HCT116 (cell line): ENCODE data around the gene FFAR3. TPM values are rescaled to one million over a fixed set of nuclear protein-coding genes. Genes with fewer than 3 reads are reported as not detected.

Experiments used
- ATAC-seq: fragments of 200-7000 bp; cut with Tn5 transposase; 2 replicates; pipeline ENCODE4 v1.9.1; 2020; ENCODE audit warnings: mild to moderate bottlenecking, moderate library complexity
- BruUV-seq: library from RNA; stranded (reverse); fragments of 400-500 nt; replicated peaks from 2 replicates; lab custom pipeline; 2021; lab: Mats Ljungman, UMichigan
- CTCF ChIA-PET: fragments of 300-600 bp; sonication (Branson Sonifier 250); formaldehyde crosslinking; loops from one replicate; lab custom pipeline; 2021; ENCODE audit warnings: antibody characterized with exemption; lab: Charles Lee
- POLR2A ChIA-PET: fragments of 300-600, 350-600 bp; sonication (Branson Sonifier 250); formaldehyde crosslinking; loops from one replicate; lab custom pipeline; 2021; ENCODE audit warnings: antibody characterized with exemption; lab: Charles Lee
- RAD21 ChIA-PET, 2 experiments: fragments of 300-600 bp; sonication (Branson Sonifier 250); formaldehyde crosslinking; loops; one replicate each; lab custom pipeline; 2023; ENCODE audit warnings: low total read pairs in 2 of 2; ENCODE audit not compliant: uncharacterized antibody in 2 of 2, unreplicated experiment in 2 of 2, low non-redundant PET in 1 of 2; lab: Charles Lee
- DNase-seq: peaks from one replicate; pipeline ENCODE4 v3.0.0-alpha.2; 2010; ENCODE audit warnings: low read depth, low spot score
- H2AFZ ChIP-seq: fragments of 200-600 bp; shearing (Covaris generic), sonication (generic); 2 replicates; pipeline ENCODE4 v1.6.1; 2017; ENCODE audit warnings: low read depth, mixed run types, mixed read lengths, antibody characterized with exemption, low read length; ENCODE audit not compliant: poor library complexity, severe bottlenecking
- H3K27ac ChIP-seq: 2 replicates; pipeline ENCODE4 v1.5.1; 2012; ENCODE audit warnings: low read depth, low read length
- H3K27me3 ChIP-seq: fragments of 200-600 bp; sonication (generic); 2 replicates; pipeline ENCODE4 v1.6.1; 2016; ENCODE audit warnings: mixed run types, low read length, mixed read lengths; ENCODE audit not compliant: insufficient read depth
- H3K36me3 ChIP-seq, 2 experiments: fragments of 200-500 bp in 1 of 2; fragments of 200-600 bp in 1 of 2; sonication (Bioruptor generic) in 1 of 2; sonication (generic) in 1 of 2; 2 replicates each; pipeline versions ENCODE4 v1.5.1 to v1.6.1; 2014 to 2016; ENCODE audit warnings: low read length in 2 of 2, inconsistent platforms in 1 of 2, mixed read lengths in 1 of 2, mixed run types in 1 of 2; ENCODE audit not compliant: insufficient read depth in 2 of 2, control insufficient read depth in 1 of 2
- H3K4me1 ChIP-seq, 2 experiments: fragments of 200-600 bp in 1 of 2; sonication (generic) in 1 of 2; 2 replicates each; pipeline versions ENCODE4 v1.5.1 to v1.6.1; 2012 to 2017; ENCODE audit warnings: low read length in 2 of 2, inconsistent platforms in 1 of 2, mild to moderate bottlenecking in 1 of 2, mixed read lengths in 1 of 2, mixed run types in 1 of 2, moderate library complexity in 1 of 2; ENCODE audit not compliant: insufficient read depth in 2 of 2, control insufficient read depth in 1 of 2
- H3K4me2 ChIP-seq: fragments of 200-600 bp; sonication (generic); 2 replicates; pipeline ENCODE4 v1.6.1; 2017; ENCODE audit warnings: mixed run types, low read length, mixed read lengths
- H3K4me3 ChIP-seq, 2 experiments: fragments of 200-600 bp in 1 of 2; sonication (generic) in 1 of 2; replicated peaks in 1 of 2; 2 replicates each; pipeline ENCODE4 v1.5.1; 2011 to 2016; ENCODE audit warnings: low read length in 2 of 2, control low read depth in 1 of 2, low read depth in 1 of 2, mild to moderate bottlenecking in 1 of 2, mixed read lengths in 1 of 2, mixed run types in 1 of 2
- H3K79me2 ChIP-seq: fragments of 200-600 bp; sonication (generic); 2 replicates; pipeline ENCODE4 v1.6.1; 2017; ENCODE audit warnings: mild to moderate bottlenecking, mixed run types, low read length, moderate library complexity, mixed read lengths; ENCODE audit not compliant: insufficient read depth
- H3K9ac ChIP-seq: fragments of 200-600 bp; sonication (generic); 2 replicates; pipeline ENCODE4 v1.6.1; 2016; ENCODE audit warnings: low read length, mixed read lengths
- H3K9me2 ChIP-seq: fragments of 200-600 bp; sonication (generic), shearing (Covaris generic); 2 replicates; pipeline ENCODE4 v1.6.1; 2017; ENCODE audit warnings: mixed run types, mild to moderate bottlenecking, moderate library complexity; ENCODE audit not compliant: insufficient read depth
- H3K9me3 ChIP-seq, 2 experiments: fragments of 200-500 bp in 1 of 2; fragments of 200-600 bp in 1 of 2; sonication (Bioruptor generic) in 1 of 2; sonication (generic) in 1 of 2; 2 replicates each; pipeline ENCODE4 v1.6.1; 2014 to 2017; ENCODE audit warnings: low read length in 2 of 2, mixed read lengths in 2 of 2, inconsistent platforms in 1 of 2, low read depth in 1 of 2, mild to moderate bottlenecking in 1 of 2, mixed run types in 1 of 2, moderate library complexity in 1 of 2; ENCODE audit not compliant: control insufficient read depth in 1 of 2, insufficient read depth in 1 of 2
- H4K20me1 ChIP-seq: fragments of 200-600 bp; sonication (generic), shearing (Covaris generic); 2 replicates; pipeline ENCODE4 v1.6.1; 2017; ENCODE audit warnings: mixed run types, mild to moderate bottlenecking, moderate library complexity; ENCODE audit not compliant: insufficient read depth
- CTCF ChIP-seq, 3 experiments: fragments of 200-600 bp in 1 of 3; sonication (generic) in 1 of 3; IDR thresholded peaks in 2 of 3; conservative IDR thresholded peaks in 1 of 3; 2 replicates each; pipeline ENCODE4 v1.5.1; 2012 to 2017; ENCODE audit warnings: low read depth in 2 of 3, low read length in 2 of 3, antibody characterized with exemption in 1 of 3, borderline replicate concordance in 1 of 3, control low read depth in 1 of 3, mild to moderate bottlenecking in 1 of 3, mixed read lengths in 1 of 3, mixed run types in 1 of 3, moderate library complexity in 1 of 3; ENCODE audit not compliant: insufficient read depth in 1 of 3
- ELF1 ChIP-seq: IDR thresholded peaks from 2 replicates; pipeline ENCODE4 v1.6.1; 2012; ENCODE audit warnings: low read depth, borderline replicate concordance
- EZH2 ChIP-seq: fragments of 200-600 bp; sonication (generic); IDR thresholded peaks from 2 replicates; pipeline ENCODE4 v1.6.1; 2017; ENCODE audit warnings: antibody characterized with exemption, mixed run types
- POLR2A ChIP-seq: IDR thresholded peaks from 2 replicates; pipeline ENCODE4 v1.7.0; 2011; ENCODE audit warnings: borderline replicate concordance; ENCODE audit not compliant: insufficient read depth, insufficient read length; ENCODE audit errors: extremely low read depth
- POLR2AphosphoS5 ChIP-seq: IDR thresholded peaks from 2 replicates; pipeline ENCODE4 v1.6.1; 2011; ENCODE audit warnings: mild to moderate bottlenecking, low read depth, low read length, moderate library complexity
- REST ChIP-seq: IDR thresholded peaks from 2 replicates; pipeline ENCODE4 v1.6.1; 2012; ENCODE audit warnings: low read depth
- TCF7L2 ChIP-seq: IDR thresholded peaks from 2 replicates; pipeline ENCODE4 v1.7.0; 2011; ENCODE audit warnings: borderline replicate concordance, inconsistent platforms; ENCODE audit not compliant: insufficient read depth, insufficient read length; ENCODE audit errors: extremely low read depth
- YY1 ChIP-seq: IDR thresholded peaks from 2 replicates; pipeline ENCODE4 v1.6.1; 2011; ENCODE audit warnings: low read length, low read depth, moderate library complexity, mild to moderate bottlenecking; ENCODE audit not compliant: insufficient replicate concordance; ENCODE audit errors: extremely low read depth
- ZFX ChIP-seq: fragments of 450-650 bp; IDR thresholded peaks from 2 replicates; pipeline ENCODE4 v1.6.1; 2017
- ZNF274 ChIP-seq: fragments of 200-500 bp; sonication (Bioruptor generic); IDR thresholded peaks from 2 replicates; pipeline ENCODE4 v1.6.1; 2014; ENCODE audit warnings: mild to moderate bottlenecking, low read depth, low read length, inconsistent platforms
- intact Hi-C: fragments of 100-400 bp; cut with micrococcal nuclease; formaldehyde crosslinking; loops from 2 replicates; pipeline ENCODE4 v1.10.0; 2022
- total RNA-seq: library from RNA; stranded (reverse); gene quantifications from one replicate; pipeline ENCODE4 v1.2.1, GENCODE V29; 2021; ENCODE audit not compliant: unreplicated experiment
- TF ChIP-seq, protein P1 (sequence below): IDR thresholded peaks from 2 replicates; pipeline ENCODE4 v1.6.1; 2011; ENCODE audit warnings: mild to moderate bottlenecking, low read length, moderate library complexity; ENCODE audit not compliant: insufficient replicate concordance; ENCODE audit errors: extremely low read depth

Gene FFAR3
- total RNA-seq, 1 experiment from 2014 or later = not detected

GRCh38 chr19:35314031-35314430 lies 44.2 kb upstream of the FFAR3 start:
- Histone ChIP-seq H3K27ac (no peak overlapping the region), H3K27me3 (no peaks in the 10 kb centered on the region), H3K9ac (no peak overlapping the region), H3K79me2 (no peaks in the 10 kb centered on the region), H3K9me3 (no peaks in the 10 kb centered on the region), H3K9me2 (no peaks in the 10 kb centered on the region), H2AFZ (no peak overlapping the region), H3K36me3 (no peaks in the 10 kb centered on the region), H3K4me1 (peaks cover 16 to 50% of the 10 kb centered on the region in 2 experiments), H3K4me2 (peak overlapping the region; percentile 37), H4K20me1 (no peaks in the 10 kb centered on the region), H3K4me3 (no peak overlapping the region)
- intact Hi-C loops = no loop called here
- ChIA-PET CTCF (no interaction called here), POLR2A (no interaction called here), RAD21 (no interaction called here)
- no peak for DNase-seq
- TF ChIP-seq YY1 (no peak), ELF1 (no peak), POLR2AphosphoS5 (no peak), POLR2A (no peak), CTCF (IDR thresholded peaks at IDR 0.05 in 2 of 3, conservative IDR thresholded peaks at IDR 0.05 in 1 of 3; ENCODE audit: borderline replicate concordance in 1 of 3, insufficient read depth in 1 of 3, low read depth in 2 of 3, low read length in 2 of 3) (no peak), REST (no peak), ZFX (no peak), EZH2 (no peak), ZNF274 (no peak), TCF7L2 (no peak)
- TF ChIP-seq, protein P1, sequence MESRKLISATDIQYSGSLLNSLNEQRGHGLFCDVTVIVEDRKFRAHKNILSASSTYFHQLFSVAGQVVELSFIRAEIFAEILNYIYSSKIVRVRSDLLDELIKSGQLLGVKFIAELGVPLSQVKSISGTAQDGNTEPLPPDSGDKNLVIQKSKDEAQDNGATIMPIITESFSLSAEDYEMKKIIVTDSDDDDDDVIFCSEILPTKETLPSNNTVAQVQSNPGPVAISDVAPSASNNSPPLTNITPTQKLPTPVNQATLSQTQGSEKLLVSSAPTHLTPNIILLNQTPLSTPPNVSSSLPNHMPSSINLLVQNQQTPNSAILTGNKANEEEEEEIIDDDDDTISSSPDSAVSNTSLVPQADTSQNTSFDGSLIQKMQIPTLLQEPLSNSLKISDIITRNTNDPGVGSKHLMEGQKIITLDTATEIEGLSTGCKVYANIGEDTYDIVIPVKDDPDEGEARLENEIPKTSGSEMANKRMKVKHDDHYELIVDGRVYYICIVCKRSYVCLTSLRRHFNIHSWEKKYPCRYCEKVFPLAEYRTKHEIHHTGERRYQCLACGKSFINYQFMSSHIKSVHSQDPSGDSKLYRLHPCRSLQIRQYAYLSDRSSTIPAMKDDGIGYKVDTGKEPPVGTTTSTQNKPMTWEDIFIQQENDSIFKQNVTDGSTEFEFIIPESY = no peak
- ATAC-seq = no peak
- no TSS peak for BruUV-seq
